ENCODE measurements around the gene CFAP157. TPM values are rescaled to one million over a fixed set of nuclear protein-coding genes. Genes with fewer than 3 reads are reported as not detected.
A peak's percentile ranks its signal among the peaks of the same experiment; 100 is the strongest.

The CFAP157 gene
- total and polyA plus RNA-seq, 2 donors (not counting 3 experiments of a cell fraction or from before 2014, with no cell fraction given), result 0.03 TPM; not detected in 1

DNA sequence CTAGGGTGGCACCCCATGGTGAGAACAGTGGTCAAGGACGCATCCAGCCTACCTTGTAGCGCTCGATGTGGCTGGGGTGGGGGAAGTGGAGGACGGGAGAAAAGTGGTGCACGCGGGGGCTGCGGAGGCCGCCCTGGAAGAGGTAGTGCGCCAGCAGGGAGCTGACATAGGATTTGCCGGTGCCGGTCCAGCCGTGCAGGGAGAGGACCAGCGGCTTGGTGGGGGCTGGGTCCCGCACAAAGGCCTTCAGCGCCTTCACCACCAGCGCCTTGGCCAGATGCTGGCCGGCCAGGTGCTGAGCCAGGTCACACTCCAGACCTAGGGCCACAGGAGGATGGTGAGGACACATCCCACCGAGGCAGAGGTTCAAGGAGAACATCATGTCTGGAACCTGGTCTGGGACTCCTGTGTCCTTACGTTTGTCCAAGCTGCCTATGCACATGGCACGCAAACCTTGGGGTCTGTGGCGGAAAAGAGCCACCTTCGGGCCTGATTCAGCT, 27.5 kb downstream of the CFAP157 start:
- FAIRE-seq (no peak), DNase-seq (ENCODE audit: low read depth, low spot score) (no peak)
- dilution Hi-C loops (cut with MboI; ENCODE audit: extremely low pct_ligation_motif_present, low sequenced_read_pairs), result no loop called here
- no peaks in the 10 kb centered on the region for H3K9me1 ChIP-seq (replicated peaks; ENCODE audit: control insufficient read depth, extremely low read depth, insufficient read depth, low read length)
- H3K27me3 ChIP-seq (ENCODE audit: control insufficient read depth in 2 of 2, insufficient read depth in 2 of 2, low read length in 2 of 2), result no peaks in the 10 kb centered on the region
- POLR2A ChIA-PET, result interaction anchor here (1.3 kb wide), 2 partner anchors 19 to 51 kb away, joined by 3 to 4 read pairs; partner anchors contain the start of genes CDK9, PTRH1 and TTC16
- H2AFZ ChIP-seq (ENCODE audit: low read depth, low read length), result peak overlapping the region; percentile 6
- peaks cover 2% of the 10 kb centered on the region for H3K79me2 ChIP-seq (ENCODE audit: control insufficient read depth, insufficient read depth, low read length)
- CTCF ChIA-PET, result interaction anchor here (0.7 to 2.4 kb wide), 70 partner anchors 10 to 520 kb away, joined by 3 to 94 read pairs (median 5); partner anchors contain the start of genes CDK9, PTRH1, ST6GALNAC4 and STXBP1
- H3K4me1 ChIP-seq (ENCODE audit: control insufficient read depth, extremely low read depth, insufficient read depth, low read length), result peaks cover 12% of the 10 kb centered on the region
- no peaks in the 10 kb centered on the region for H4K20me1 ChIP-seq (replicated peaks; ENCODE audit: control insufficient read depth, extremely low read depth, insufficient read depth, low read length)
- intact Hi-C loops (cut with micrococcal nuclease), result loop anchor here (1.0 kb wide), 3 partner anchors 121 to 230 kb away; no protein-coding TSS in a partner anchor
- no peak for TF ChIP-seq GATA2 (IDR thresholded peaks at IDR 0.05; ENCODE audit: insufficient read depth, insufficient read length, low read depth, low read length)
- no peak for TF ChIP-seq MYC (IDR thresholded peaks at IDR 0.05; ENCODE audit: low read depth, low read length)
- no peak for TF ChIP-seq FOS (IDR thresholded peaks at IDR 0.05; ENCODE audit: borderline replicate concordance, insufficient read depth, low read length)
- no peak overlapping the region for H3K27ac ChIP-seq (ENCODE audit: insufficient read depth, low read depth, low read length)
- H3K9me3 ChIP-seq (replicated peaks; ENCODE audit: control insufficient read depth, insufficient read depth, low read length), result no peaks in the 10 kb centered on the region
- no TSS peak for BruUV-seq (replicated peaks)
- H3K36me3 ChIP-seq (ENCODE audit: control insufficient read depth in 2 of 2, extremely low read depth in 1 of 2, insufficient read depth in 2 of 2, low read length in 2 of 2), result peaks cover 8 to 22% of the 10 kb centered on the region in 2 experiments
- H3K9ac ChIP-seq (replicated peaks; ENCODE audit: extremely low read depth, insufficient read depth, low read length), result no peak overlapping the region
- H3K4me3 ChIP-seq (replicated peaks in 1 of 3; ENCODE audit: insufficient read depth in 1 of 3, low read depth in 1 of 3, low read length in 3 of 3), result peak overlapping the region in 1 of 3 experiments; percentile 73
- peak overlapping the region; percentile 20 for H3K4me2 ChIP-seq (ENCODE audit: insufficient read depth, low read length)

- peak within 1 kb of the TSS; percentile 55 for H3K9ac ChIP-seq (replicated peaks; ENCODE audit: extremely low read depth, insufficient read depth, low read length)
- H3K4me1 ChIP-seq (ENCODE audit: control insufficient read depth, extremely low read depth, insufficient read depth, low read length), result peaks cover 12% of the 10 kb centered on the region
- ChIA-PET CTCF (interaction anchor here (0.6 to 2.4 kb wide), 80 partner anchors 10 to 520 kb away, joined by 3 to 94 read pairs (median 5); partner anchors contain the start of genes CDK9, PTRH1, ST6GALNAC4 and STXBP1), POLR2A (interaction anchor here (0.9 to 1.3 kb wide), 4 partner anchors 19 to 182 kb away, joined by 3 to 4 read pairs (median 4); partner anchors contain the start of genes CDK9, PTRH1, ST6GALNAC4 and TTC16)
- no peaks in the 10 kb centered on the region for H3K9me1 ChIP-seq (replicated peaks; ENCODE audit: control insufficient read depth, extremely low read depth, insufficient read depth, low read length)
- H3K36me3 ChIP-seq (ENCODE audit: control insufficient read depth in 2 of 2, extremely low read depth in 1 of 2, insufficient read depth in 2 of 2, low read length in 2 of 2), result peaks cover 11 to 27% of the 10 kb centered on the region in 2 experiments
- peak within 1 kb of the TSS; percentile 68 for H3K27ac ChIP-seq (ENCODE audit: insufficient read depth, low read depth, low read length)
- DNase-seq (ENCODE audit: low read depth, low spot score), result peak; percentile 98
- peak within 1 kb of the TSS; percentile 28 for H3K4me2 ChIP-seq (ENCODE audit: insufficient read depth, low read length)
- no TSS peak for BruUV-seq (replicated peaks)
- dilution Hi-C loops (cut with MboI; ENCODE audit: extremely low pct_ligation_motif_present, low sequenced_read_pairs) (no loop called here), intact Hi-C loops (cut with micrococcal nuclease) (loop anchor here (1.0 kb wide), 9 partner anchors 29 to 231 kb away; no protein-coding TSS in a partner anchor)
- H3K9me3 ChIP-seq (replicated peaks; ENCODE audit: control insufficient read depth, insufficient read depth, low read length), result no peaks in the 10 kb centered on the region
- peak within 1 kb of the TSS; percentile 23 to 73 (median 38) for H3K4me3 ChIP-seq (replicated peaks in 1 of 3; ENCODE audit: insufficient read depth in 1 of 3, low read depth in 1 of 3, low read length in 3 of 3)
- H3K79me2 ChIP-seq (ENCODE audit: control insufficient read depth, insufficient read depth, low read length), result peaks cover 2% of the 10 kb centered on the region
- peak; percentile 97 for FAIRE-seq
- H4K20me1 ChIP-seq (replicated peaks; ENCODE audit: control insufficient read depth, extremely low read depth, insufficient read depth, low read length), result no peaks in the 10 kb centered on the region
- H2AFZ ChIP-seq (ENCODE audit: low read depth, low read length), result peak within 1 kb of the TSS; percentile 37
- TF ChIP-seq POLR2A (IDR thresholded peaks at IDR 0.05; ENCODE audit: low read depth, low read length) (peak; percentile 68), MYC (IDR thresholded peaks at IDR 0.05; ENCODE audit: low read depth, low read length) (peak; percentile 4), POLR2AphosphoS5 (IDR thresholded peaks at IDR 0.05; ENCODE audit: insufficient read depth, low read depth, low read length) (peak; percentile 92), MAX (IDR thresholded peaks at IDR 0.05; ENCODE audit: insufficient read depth, insufficient read length) (peak; percentile 25), GATA2 (IDR thresholded peaks at IDR 0.05; ENCODE audit: insufficient read depth, insufficient read length, low read depth, low read length) (no peak), FOS (IDR thresholded peaks at IDR 0.05; ENCODE audit: borderline replicate concordance, insufficient read depth, low read length) (no peak), EZH2 (IDR thresholded peaks at IDR 0.05; ENCODE audit: borderline replicate concordance, low read depth, low read length, severe bottlenecking) (no peak), CTCF (IDR thresholded peaks at IDR 0.05; ENCODE audit: extremely low read depth in 1 of 2, insufficient read depth in 1 of 2, low read depth in 1 of 2, low read length in 2 of 2) (peak; percentile 96 to 97), JUN (IDR thresholded peaks at IDR 0.05; ENCODE audit: borderline replicate concordance, insufficient read depth, insufficient read length, low read depth) (no peak)
- no peaks in the 10 kb centered on the region for H3K27me3 ChIP-seq (ENCODE audit: control insufficient read depth in 2 of 2, insufficient read depth in 2 of 2, low read length in 2 of 2)
Observed at GRCh38 chr9:127734747-127735529, 28.1 kb downstream of the CFAP157 start, which contains the start of gene TOR2A. TSS of gene TOR2A (minus strand) at chr9:127735294. CDS start at chr9:127735270, 24 bp downstream.

Measured in endothelial cell of umbilical vein (primary cell).